NCI-H2171 treated with DMSO at 0.1 percent for 48 hours (cell line): Measurements from ENCODE around the gene OXT.

Source experiments
- DNase-seq: peaks from one replicate; lab custom pipeline; 2025; lab: John Stamatoyannopoulos, UW

The OXT gene

GRCh38 chr20:3084283-3084985 lies 13.0 kb downstream of the OXT start, which contains the start of gene AVP:
TSS of gene AVP (minus strand) at chr20:3084724. CDS start at chr20:3084674, 50 bp downstream.
- no peak for DNase-seq

- DNase-seq = no peak
Observed at GRCh38 chr20:3084986-3085360, 13.6 kb downstream of the OXT start.

- no peak for DNase-seq
Observed at GRCh38 chr20:3085571-3086072, 14.2 kb downstream of the OXT start.

- DNase-seq = no peak
Observed at GRCh38 chr20:3088031-3088430, 16.6 kb downstream of the OXT start.

- no peak for DNase-seq
Observed at GRCh38 chr20:3090565-3090964, 19.1 kb downstream of the OXT start.

GRCh38 chr20:3092611-3093379 lies 21.4 kb downstream of the OXT start:
- DNase-seq = no peak

- DNase-seq = no peak
Observed at GRCh38 chr20:3093861-3094361, 22.5 kb downstream of the OXT start.

GRCh38 chr20:3094848-3095629 lies 23.6 kb downstream of the OXT start:
- no peak for DNase-seq

- DNase-seq = no peak
Observed at GRCh38 chr20:3100480-3100879, 29.1 kb downstream of the OXT start.

GRCh38 chr20:3101251-3101650 lies 29.8 kb downstream of the OXT start:
- DNase-seq = no peak

GRCh38 chr20:3101737-3102574 lies 30.5 kb downstream of the OXT start:
- DNase-seq = no peak

GRCh38 chr20:3102575-3103368 lies 31.4 kb downstream of the OXT start:
- no peak for DNase-seq

- DNase-seq = no peak
Observed at GRCh38 chr20:3103369-3104032, 32.1 kb downstream of the OXT start.

GRCh38 chr20:3105256-3106137 lies 34.1 kb downstream of the OXT start:
- no peak for DNase-seq

- DNase-seq = no peak
Observed at GRCh38 chr20:3106185-3106584, 34.8 kb downstream of the OXT start.

GRCh38 chr20:3106658-3107463 lies 35.4 kb downstream of the OXT start:
- DNase-seq = peak; percentile 61

GRCh38 chr20:3107464-3108025 lies 36.1 kb downstream of the OXT start:
- no peak for DNase-seq
